ENCODE results near the gene ARID5A. TPM values are rescaled to one million over a fixed set of nuclear protein-coding genes. Genes with fewer than 3 reads are reported as not detected.

ARID5A gene
- total and polyA plus RNA-seq, 2 of the 13 experiments (the other 11 are each of a cell fraction or from before 2014, with no cell fraction given) = 6.0 to 9.5 TPM

GRCh38 chr2:96509114-96509846, 27.3 kb upstream of the ARID5A start (continued):
- no peak for TF ChIP-seq ZBTB37 (CRISPR knock-in tag; IDR thresholded peaks at IDR 0.05)
- 0 out of 2 replicates have a peak, but pooled peaks have one; percentile 47 for TF ChIP-seq BRCA1 (CRISPR knock-in tag; IDR thresholded peaks at IDR 0.05)
- peak; percentile 43; the same call in 1 of the 2 replicates for TF ChIP-seq ZKSCAN1 (IDR thresholded peaks at IDR 0.05; ENCODE audit: low read length)
- TF ChIP-seq CENPT (CRISPR knock-in tag; IDR thresholded peaks at IDR 0.05; ENCODE audit: low read depth) = no peak
- TF ChIP-seq ZNF674 (CRISPR knock-in tag; IDR thresholded peaks at IDR 0.05; ENCODE audit: low read depth) = no peak
- TF ChIP-seq ZNF362 (CRISPR knock-in tag; IDR thresholded peaks at IDR 0.05; ENCODE audit: borderline replicate concordance) = no peak; the same call in 1 of the 2 replicates
- TF ChIP-seq HNRNPUL1 (IDR thresholded peaks at IDR 0.05; ENCODE audit: low read depth, low read length) = no peak
- TF ChIP-seq ZBTB21 (CRISPR knock-in tag; IDR thresholded peaks at IDR 0.05) = no peak
- TF ChIP-seq ZNF225 (CRISPR knock-in tag; IDR thresholded peaks at IDR 0.05) = peak; percentile 59; the same call in 1 of the 2 replicates
- TF ChIP-seq TFAP4 (IDR thresholded peaks at IDR 0.05; ENCODE audit: borderline replicate concordance, low read depth) = no peak
- TF ChIP-seq MTF2 (CRISPR knock-in tag; IDR thresholded peaks at IDR 0.05; ENCODE audit: borderline replicate concordance) = no peak
- no peak for TF ChIP-seq ZNF558 (CRISPR knock-in tag; IDR thresholded peaks at IDR 0.05; ENCODE audit: borderline replicate concordance)
- TF ChIP-seq SP140L (CRISPR knock-in tag; IDR thresholded peaks at IDR 0.05; ENCODE audit: borderline replicate concordance) = no peak
- no peak for TF ChIP-seq PBX3 (CRISPR knock-in tag; IDR thresholded peaks at IDR 0.05; ENCODE audit: borderline replicate concordance)
- no peak for TF ChIP-seq HMG20B (CRISPR knock-in tag; conservative IDR thresholded peaks at IDR 0.05)
- no peak for TF ChIP-seq RFXANK (CRISPR knock-in tag; IDR thresholded peaks at IDR 0.05)
- TF ChIP-seq YEATS2 (CRISPR knock-in tag; IDR thresholded peaks at IDR 0.05; ENCODE audit: borderline replicate concordance) = no peak
- TF ChIP-seq SP5 (CRISPR knock-in tag; IDR thresholded peaks at IDR 0.05; ENCODE audit: borderline replicate concordance, low read depth) = no peak
- TF ChIP-seq ZNF142 (CRISPR knock-in tag; IDR thresholded peaks at IDR 0.05) = 0 out of 2 replicates have a peak, but pooled peaks have one; percentile 59
